Glomerular visceral epithelial cell (primary cell): ENCODE measurements around the gene DVL3.
"Not testable (repeated sequence)": the region's sequence is repeated elsewhere in the genome, so short reads cannot be mapped to it uniquely, and the experiment has no call there.

ENCODE experiments used
- DNase-seq: peaks from one replicate; pipeline ENCODE4 v3.0.0-alpha.2; 2016; ENCODE audit errors: extremely low spot score

DVL3 gene

GRCh38 chr3:184154885-184155643 is at the start of gene DVL3:
Gene DVL3, plus strand, starts transcription at chr3:184155377. Its CDS starts 259 bp downstream, at chr3:184155636.
- peak; percentile 70 for DNase-seq

DNA sequence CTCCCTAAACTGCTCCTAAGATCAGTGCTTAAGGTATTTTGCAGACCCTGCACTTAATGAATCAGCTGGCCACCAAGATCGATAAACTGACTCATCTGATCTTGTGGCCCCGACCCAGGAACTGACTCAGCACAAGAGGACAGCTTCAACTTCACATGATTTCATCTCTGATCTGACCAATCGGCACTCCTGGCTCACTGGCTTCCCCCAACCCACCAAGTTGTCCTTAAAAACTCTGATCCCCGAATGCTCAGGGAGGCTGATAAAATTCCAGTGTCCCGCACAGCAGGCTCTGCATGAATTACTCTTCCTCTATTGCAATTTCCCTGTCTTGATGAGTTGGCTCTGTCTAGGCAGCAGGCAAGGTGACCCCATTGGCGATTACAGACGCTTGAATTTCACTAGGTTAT is 44.9 kb upstream of the DVL3 start:
- peak; percentile 9 for DNase-seq

- DNase-seq: no peak
Observed at GRCh38 chr3:184116017-184116416, 39.2 kb upstream of the DVL3 start.

GRCh38 chr3:184117636-184118035 is 37.5 kb upstream of the DVL3 start:
- no peak for DNase-seq

DNA sequence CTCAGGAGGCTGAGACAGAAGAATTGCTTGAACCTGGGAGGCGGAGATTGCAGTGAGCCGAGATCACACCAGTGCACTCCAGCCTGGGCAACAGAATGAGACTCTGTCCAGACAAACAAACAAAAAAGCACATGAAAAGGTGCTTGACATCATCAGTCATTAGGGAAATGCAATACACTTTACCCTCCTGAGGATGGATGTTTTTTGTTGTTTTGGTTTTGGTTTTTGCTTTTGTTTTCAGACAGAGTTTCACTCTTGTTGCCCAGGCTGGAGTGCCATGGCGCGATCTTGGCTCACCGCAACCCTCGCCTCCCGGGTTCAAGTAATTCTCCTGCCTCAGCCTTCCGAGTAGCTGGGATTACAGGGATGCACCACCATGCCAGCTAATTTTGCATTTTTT is 34.1 kb upstream of the DVL3 start:
- not testable (repeated sequence) for DNase-seq

DNA sequence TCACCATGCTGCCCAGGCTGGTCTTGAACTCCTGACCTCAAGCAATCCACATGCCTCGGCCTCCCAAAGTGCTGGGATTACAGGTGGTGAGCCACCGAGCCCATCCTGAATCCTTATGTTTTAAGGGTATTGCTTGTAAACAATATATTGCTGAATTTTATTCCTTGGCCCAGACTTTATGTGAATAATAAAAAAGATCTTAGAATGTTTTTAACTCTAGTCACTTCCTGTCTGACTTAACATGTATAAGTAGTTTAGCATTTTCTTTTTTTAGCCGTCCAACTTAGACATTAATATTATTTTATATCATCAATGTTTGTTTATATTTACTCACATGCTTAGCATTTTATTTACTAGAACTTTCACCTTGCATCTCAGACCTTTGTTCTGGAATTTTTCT is 29.2 kb upstream of the DVL3 start:
- DNase-seq: no peak

DNA sequence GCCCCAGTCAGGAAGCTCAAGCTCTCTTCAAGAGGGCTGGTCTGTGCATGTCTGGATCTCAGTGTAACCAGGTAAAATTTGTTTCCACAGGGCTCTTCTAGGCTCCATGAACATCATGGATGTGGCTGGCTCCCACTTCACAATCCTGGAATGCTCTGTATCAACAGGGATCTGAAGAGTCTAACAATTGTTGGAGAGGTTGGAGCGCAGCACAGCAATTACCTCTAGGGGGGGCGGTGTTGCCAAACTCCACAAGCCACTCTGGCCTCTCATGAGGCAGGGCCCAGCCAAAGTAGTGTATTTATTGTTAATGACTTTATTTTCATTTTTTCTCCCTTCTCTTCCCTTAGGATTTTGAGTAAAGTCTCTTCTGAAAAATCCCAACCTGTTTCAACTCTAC is 26.2 kb upstream of the DVL3 start:
- DNase-seq: peak; percentile 16

GRCh38 chr3:184132945-184133344 is 22.2 kb upstream of the DVL3 start:
- no peak for DNase-seq

DNA sequence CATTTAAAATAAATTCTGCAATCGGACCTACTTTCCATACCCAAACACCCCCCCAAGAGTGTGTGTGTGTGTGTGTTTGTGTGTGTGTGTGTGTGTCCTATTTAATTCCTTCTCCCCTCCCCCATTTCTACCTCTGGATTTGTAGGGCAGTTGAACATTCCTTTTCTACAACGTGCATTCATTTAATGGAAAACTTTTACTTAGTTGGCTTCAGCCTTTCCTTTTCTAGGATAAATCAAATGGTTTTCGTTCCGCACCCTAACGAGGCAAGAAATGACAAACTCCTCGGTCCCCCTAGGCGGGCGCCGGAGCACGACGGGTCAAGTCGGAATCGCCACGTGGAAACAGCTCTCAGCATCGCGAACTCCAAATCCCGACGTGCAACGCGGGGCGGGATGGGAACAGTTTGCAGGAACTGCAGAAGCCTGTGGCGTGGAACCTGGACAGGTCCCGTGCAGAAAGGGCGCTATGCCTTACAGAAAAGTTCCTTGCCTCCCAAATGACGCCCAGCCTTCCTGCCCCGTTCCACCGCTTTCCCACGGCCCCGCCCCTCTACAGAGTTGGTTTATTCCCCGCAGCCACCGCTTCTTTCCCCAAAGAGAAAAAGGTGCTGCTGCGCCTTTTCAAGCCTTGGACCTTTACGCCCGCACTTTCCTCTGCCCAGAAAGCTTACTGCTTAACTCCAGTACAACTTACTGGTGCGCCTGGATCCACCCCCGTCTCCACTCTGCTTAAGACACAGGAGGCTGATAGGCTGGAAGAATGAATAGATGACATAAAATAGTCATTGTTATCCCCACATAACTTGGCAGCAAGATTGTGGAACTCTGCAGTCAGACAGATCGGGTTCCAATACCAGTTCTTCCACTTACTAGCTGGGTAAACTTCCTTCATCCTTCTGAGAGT is 21.1 kb upstream of the DVL3 start:
- peak; percentile 75 for DNase-seq

GRCh38 chr3:184134746-184135148 is 20.4 kb upstream of the DVL3 start:
- DNase-seq: no peak

DNA sequence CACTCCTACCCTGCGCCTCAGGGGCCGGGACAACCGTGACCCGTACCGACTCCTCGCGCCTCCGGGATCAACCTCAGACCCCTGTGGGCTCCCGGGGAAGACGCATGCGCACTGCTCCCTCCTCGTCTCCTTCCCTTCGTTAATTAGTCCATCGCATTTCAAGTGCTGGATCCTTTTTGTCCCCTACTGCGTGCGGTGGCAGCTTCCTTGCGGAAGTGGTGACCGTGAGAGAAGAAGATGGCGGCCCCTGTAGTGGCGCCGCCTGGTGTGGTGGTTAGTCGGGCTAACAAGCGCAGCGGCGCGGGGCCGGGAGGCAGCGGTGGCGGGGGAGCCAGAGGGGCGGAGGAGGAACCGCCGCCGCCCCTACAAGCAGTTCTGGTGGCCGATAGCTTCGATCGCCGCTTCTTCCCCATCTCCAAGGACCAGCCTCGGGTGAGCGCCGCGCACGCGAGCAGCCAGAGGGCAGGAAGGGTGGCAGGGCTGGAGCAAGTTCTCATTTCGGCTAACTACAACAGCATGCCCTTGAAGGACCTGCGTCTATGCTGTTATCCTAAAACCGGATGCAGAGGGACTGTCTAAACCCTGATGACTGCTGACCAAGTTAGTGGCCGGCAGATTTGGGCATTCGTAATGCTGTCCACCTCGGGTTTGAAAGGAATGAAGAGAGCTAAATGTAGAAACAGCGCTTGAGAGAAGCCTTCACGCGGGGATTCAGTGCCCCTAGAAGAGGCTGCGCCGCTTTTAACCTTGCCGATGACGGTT is 19.8 kb upstream of the DVL3 start, which contains the start of gene EIF2B5:
TSS of gene EIF2B5 (plus strand) at position 210 of the 762 bp plus-strand sequence. CDS start at position 238, 28 bp downstream.
- DNase-seq: peak; percentile 87

- no peak for DNase-seq
Observed at GRCh38 chr3:184135911-184136260, 19.3 kb upstream of the DVL3 start.

DNA sequence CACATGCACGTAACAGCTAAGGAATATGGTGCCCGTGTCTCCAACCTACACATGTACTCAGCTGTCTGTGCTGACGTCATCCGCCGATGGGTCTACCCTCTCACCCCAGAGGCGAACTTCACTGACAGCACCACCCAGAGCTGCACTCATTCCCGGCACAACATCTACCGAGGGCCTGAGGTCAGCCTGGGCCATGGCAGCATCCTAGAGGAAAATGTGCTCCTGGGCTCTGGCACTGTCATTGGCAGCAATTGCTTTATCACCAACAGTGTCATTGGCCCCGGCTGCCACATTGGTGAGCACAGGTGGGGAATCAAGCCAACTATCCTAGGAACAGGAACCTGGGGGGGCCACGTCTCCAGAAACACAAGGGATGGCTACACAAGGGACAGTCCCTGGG is 14.7 kb upstream of the DVL3 start:
- DNase-seq: no peak

GRCh38 chr3:184142199-184142598 is 13.0 kb upstream of the DVL3 start:
- DNase-seq: no peak

GRCh38 chr3:184143327-184143726 is 11.8 kb upstream of the DVL3 start:
- no peak for DNase-seq

DNA sequence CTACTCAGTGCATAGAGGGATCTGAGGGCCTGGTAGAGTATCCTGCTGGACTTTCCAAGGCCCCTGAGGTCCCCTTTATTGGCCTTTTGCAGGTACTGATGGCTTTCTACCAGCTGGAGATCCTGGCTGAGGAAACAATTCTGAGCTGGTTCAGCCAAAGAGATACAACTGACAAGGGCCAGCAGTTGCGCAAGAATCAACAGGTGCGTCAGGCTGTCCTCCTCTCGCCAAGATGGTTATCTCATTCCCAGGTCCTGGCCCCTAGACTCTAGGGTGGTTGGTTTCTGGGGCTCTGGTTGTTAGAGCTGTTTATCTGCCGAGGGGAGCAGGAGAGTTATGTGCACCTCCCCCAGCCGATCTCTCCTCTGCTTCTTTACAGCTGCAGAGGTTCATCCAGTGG is 10.7 kb upstream of the DVL3 start:
- DNase-seq: no peak

- DNase-seq: peak; percentile 69
Observed at GRCh38 chr3:184145111-184145524, 10.1 kb upstream of the DVL3 start.

- DNase-seq: no peak
Observed at GRCh38 chr3:184145751-184146270, 9.4 kb upstream of the DVL3 start.

DNA sequence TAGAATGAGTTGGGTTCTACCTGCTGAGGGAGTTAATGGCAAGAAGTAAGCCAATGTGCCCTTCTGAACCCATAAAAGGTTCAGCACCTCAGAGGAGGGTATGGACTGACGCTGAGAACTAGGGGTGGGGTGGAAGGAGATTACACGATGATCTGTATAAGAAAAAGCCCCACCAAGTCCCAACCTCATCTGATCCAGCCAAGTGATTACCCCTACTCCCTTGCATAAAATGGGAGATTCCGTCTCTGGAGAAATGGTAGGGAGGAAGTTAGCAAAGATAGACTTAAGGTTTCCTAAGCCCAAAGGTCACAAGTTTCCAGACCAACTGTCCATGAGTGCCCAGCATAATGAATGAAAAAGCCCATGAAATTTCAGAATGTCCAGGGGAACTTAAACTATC is 7.1 kb upstream of the DVL3 start:
- DNase-seq: no peak

- no peak for DNase-seq
Observed at GRCh38 chr3:184149123-184149522, 6.1 kb upstream of the DVL3 start.

GRCh38 chr3:184149770-184150169 is 5.4 kb upstream of the DVL3 start:
- not testable (repeated sequence) for DNase-seq
